GM18526 (cell line): ENCODE measurements around the gene BGN.

ENCODE experiments used
- POLR2A ChIP-seq: IDR thresholded peaks from 3 replicates; pipeline ENCODE4 v1.6.1; 2011; ENCODE audit not compliant: insufficient read length; ENCODE audit errors: extremely low read depth

The BGN gene

GRCh38 chrX:153539979-153540358 is 45.2 kb downstream of the BGN start:
- TF ChIP-seq POLR2A = no peak

- no peak for TF ChIP-seq POLR2A
Measured at GRCh38 chrX:153544727-153545126, 49.9 kb downstream of the BGN start.

GRCh38 chrX:153546386-153546785 is 51.6 kb downstream of the BGN start:
- TF ChIP-seq POLR2A = no peak

GRCh38 chrX:153547195-153547594 is 52.4 kb downstream of the BGN start:
- TF ChIP-seq POLR2A = no peak

GRCh38 chrX:153549231-153549630 is 54.5 kb downstream of the BGN start:
- no peak for TF ChIP-seq POLR2A

- TF ChIP-seq POLR2A = no peak
Measured at GRCh38 chrX:153549807-153550206, 55.0 kb downstream of the BGN start.

GRCh38 chrX:153551135-153551534 is 56.4 kb downstream of the BGN start:
- TF ChIP-seq POLR2A = no peak

GRCh38 chrX:153554519-153555167 is 59.9 kb downstream of the BGN start:
- TF ChIP-seq POLR2A = no peak

GRCh38 chrX:153556767-153557166 is 62.0 kb downstream of the BGN start:
- TF ChIP-seq POLR2A = no peak

GRCh38 chrX:153557618-153558355 is 63.0 kb downstream of the BGN start:
- TF ChIP-seq POLR2A = no peak
